Neural progenitor cell (in vitro differentiated cells): ENCODE results near the gene RPUSD2. TPM values are rescaled to one million over a fixed set of nuclear protein-coding genes. Genes with fewer than 3 reads are reported as not detected.
A peak's percentile ranks its signal among the peaks of the same experiment; 100 is the strongest.

Experiments used
- DNase-seq: peaks from one replicate; pipeline ENCODE4 v3.0.0-alpha.2; 2016; ENCODE audit warnings: low spot score
- H2AFZ ChIP-seq: fragments of 200-600 bp; sonication (generic); replicated peaks from 2 replicates; pipeline ENCODE4 v1.6.1; 2016; ENCODE audit warnings: antibody characterized with exemption
- H3F3A ChIP-seq: fragments of 200-600 bp; sonication (generic); 2 replicates; pipeline ENCODE4 v1.6.1; 2016; ENCODE audit warnings: antibody characterized with exemption, low read depth
- H3K27ac ChIP-seq: fragments of 200-600 bp; sonication (generic); 2 replicates; pipeline ENCODE4 v1.5.1; 2016; ENCODE audit warnings: mild to moderate bottlenecking
- H3K27me3 ChIP-seq: fragments of 200-600 bp; sonication (generic); 2 replicates; pipeline ENCODE4 v1.6.1; 2016; ENCODE audit warnings: mild to moderate bottlenecking, moderate library complexity
- H3K36me3 ChIP-seq: fragments of 200-600 bp; sonication (generic); 2 replicates; pipeline ENCODE4 v1.5.1; 2016
- H3K4me1 ChIP-seq: fragments of 200-600 bp; sonication (generic); 2 replicates; pipeline ENCODE4 v1.6.1; 2016; ENCODE audit warnings: mixed run types
- H3K4me2 ChIP-seq: fragments of 200-600 bp; sonication (generic); 2 replicates; pipeline ENCODE4 v1.6.1; 2016
- H3K4me3 ChIP-seq: fragments of 200-600 bp; sonication (generic); 2 replicates; pipeline ENCODE4 v1.5.1; 2016
- H3K79me2 ChIP-seq: fragments of 200-600 bp; sonication (generic); 2 replicates; pipeline ENCODE4 v1.6.1; 2016; ENCODE audit warnings: low read depth
- H3K9ac ChIP-seq: fragments of 200-600 bp; sonication (generic); 2 replicates; pipeline ENCODE4 v1.6.1; 2016
- H3K9me3 ChIP-seq: fragments of 200-600 bp; sonication (generic); 2 replicates; pipeline ENCODE4 v1.5.1; 2016; ENCODE audit warnings: low read depth
- H4K20me1 ChIP-seq: fragments of 200-600 bp; sonication (generic); 2 replicates; pipeline ENCODE4 v1.6.1; 2016; ENCODE audit warnings: low read depth
- H3K27ac Mint-ChIP-seq: 3 replicates; pipeline ENCODE4 v1.8.0; 2021; ENCODE audit warnings: mixed read lengths
- H3K27me3 Mint-ChIP-seq: 2 replicates; pipeline ENCODE4 v1.8.0; 2022; ENCODE audit warnings: low read depth, mild to moderate bottlenecking, inconsistent platforms, moderate library complexity, mixed read lengths; ENCODE audit not compliant: insufficient read depth
- H3K36me3 Mint-ChIP-seq: 3 replicates; pipeline ENCODE4 v1.8.0; 2021; ENCODE audit warnings: mixed read lengths
- H3K4me1 Mint-ChIP-seq: 3 replicates; pipeline ENCODE4 v1.8.0; 2021; ENCODE audit warnings: mixed read lengths
- H3K4me3 Mint-ChIP-seq: 3 replicates; pipeline ENCODE4 v1.8.0; 2021; ENCODE audit warnings: mild to moderate bottlenecking, moderate library complexity, mixed read lengths
- H3K9me3 Mint-ChIP-seq: 3 replicates; pipeline ENCODE4 v1.8.0; 2020; ENCODE audit warnings: mixed read lengths
- EZH2 ChIP-seq: fragments of 200-600 bp; sonication (generic); IDR thresholded peaks from 2 replicates; pipeline ENCODE4 v1.6.1; 2017; ENCODE audit warnings: antibody characterized with exemption, mild to moderate bottlenecking, moderate library complexity
- EZH2phosphoT487 ChIP-seq: fragments of 200-600 bp; sonication (generic); IDR thresholded peaks from 2 replicates; pipeline ENCODE4 v1.6.1; 2017; ENCODE audit warnings: antibody characterized with exemption
- total RNA-seq: library from RNA; depleted of rRNA; stranded (reverse); fragments of >200 nt; gene quantifications from 2 replicates; pipeline ENCODE4 v1.2.3, GENCODE V29; 2015; ENCODE audit warnings: low replicate concordance
- TF ChIP-seq, protein P1 (sequence below): fragments of 200-600 bp; sonication (generic); IDR thresholded peaks from 2 replicates; pipeline ENCODE4 v1.5.1; 2017; ENCODE audit warnings: antibody characterized with exemption, mild to moderate bottlenecking

RPUSD2 gene
- total RNA-seq, 1 donor from 2014 or later, result 5.0 TPM

DNA sequence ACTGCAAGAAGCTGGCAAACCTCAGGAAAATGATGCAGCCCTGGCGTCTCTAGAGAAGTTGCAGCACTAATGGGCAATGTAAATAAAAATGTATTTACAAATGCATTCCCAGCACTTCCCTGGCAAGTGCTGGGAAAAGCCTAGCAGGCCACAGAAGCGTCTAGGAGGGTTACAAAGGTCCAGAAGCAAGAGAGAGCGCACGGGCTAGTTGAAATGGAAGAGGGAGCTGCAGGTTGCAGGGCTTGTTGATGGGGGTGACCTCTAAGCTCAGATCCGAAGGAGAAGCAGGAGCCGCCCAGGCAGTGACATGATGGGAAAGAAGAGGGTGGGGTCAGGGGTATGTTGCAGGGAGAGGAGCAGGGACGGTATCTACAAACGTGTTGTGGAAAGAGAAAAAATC is 22.3 kb downstream of the RPUSD2 start:
- H3K9me3 Mint-ChIP-seq, result peaks cover 3% of the 10 kb centered on the region
- peaks cover 4% of the 10 kb centered on the region for H3K27me3 ChIP-seq
- DNase-seq, result peak; percentile 30
- peaks cover 19% of the 10 kb centered on the region for H3K4me1 Mint-ChIP-seq
- no peaks in the 10 kb centered on the region for H4K20me1 ChIP-seq
- H2AFZ ChIP-seq, result peak overlapping the region; percentile 96
- no peak for TF ChIP-seq EZH2
- TF ChIP-seq, protein P1, sequence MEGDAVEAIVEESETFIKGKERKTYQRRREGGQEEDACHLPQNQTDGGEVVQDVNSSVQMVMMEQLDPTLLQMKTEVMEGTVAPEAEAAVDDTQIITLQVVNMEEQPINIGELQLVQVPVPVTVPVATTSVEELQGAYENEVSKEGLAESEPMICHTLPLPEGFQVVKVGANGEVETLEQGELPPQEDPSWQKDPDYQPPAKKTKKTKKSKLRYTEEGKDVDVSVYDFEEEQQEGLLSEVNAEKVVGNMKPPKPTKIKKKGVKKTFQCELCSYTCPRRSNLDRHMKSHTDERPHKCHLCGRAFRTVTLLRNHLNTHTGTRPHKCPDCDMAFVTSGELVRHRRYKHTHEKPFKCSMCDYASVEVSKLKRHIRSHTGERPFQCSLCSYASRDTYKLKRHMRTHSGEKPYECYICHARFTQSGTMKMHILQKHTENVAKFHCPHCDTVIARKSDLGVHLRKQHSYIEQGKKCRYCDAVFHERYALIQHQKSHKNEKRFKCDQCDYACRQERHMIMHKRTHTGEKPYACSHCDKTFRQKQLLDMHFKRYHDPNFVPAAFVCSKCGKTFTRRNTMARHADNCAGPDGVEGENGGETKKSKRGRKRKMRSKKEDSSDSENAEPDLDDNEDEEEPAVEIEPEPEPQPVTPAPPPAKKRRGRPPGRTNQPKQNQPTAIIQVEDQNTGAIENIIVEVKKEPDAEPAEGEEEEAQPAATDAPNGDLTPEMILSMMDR, result no peak
- TF ChIP-seq EZH2phosphoT487, result no peak
- peaks cover 19% of the 10 kb centered on the region for H3K79me2 ChIP-seq
- peak overlapping the region; percentile 31 for H3K27ac Mint-ChIP-seq
- H3K27me3 Mint-ChIP-seq, result peaks cover 20% of the 10 kb centered on the region
- H3K36me3 Mint-ChIP-seq, result peaks cover 5% of the 10 kb centered on the region
- peaks cover 9% of the 10 kb centered on the region for H3K4me1 ChIP-seq
- no peaks in the 10 kb centered on the region for H3K9me3 ChIP-seq
- H3K4me3 ChIP-seq, result no peak overlapping the region
- H3K36me3 ChIP-seq, result no peaks in the 10 kb centered on the region
- peak overlapping the region; percentile 50 for H3K4me2 ChIP-seq
- no peak overlapping the region for H3K27ac ChIP-seq
- H3K4me3 Mint-ChIP-seq, result no peak overlapping the region
- peaks cover 28% of the 10 kb centered on the region for H3F3A ChIP-seq
- H3K9ac ChIP-seq, result no peak overlapping the region

DNA sequence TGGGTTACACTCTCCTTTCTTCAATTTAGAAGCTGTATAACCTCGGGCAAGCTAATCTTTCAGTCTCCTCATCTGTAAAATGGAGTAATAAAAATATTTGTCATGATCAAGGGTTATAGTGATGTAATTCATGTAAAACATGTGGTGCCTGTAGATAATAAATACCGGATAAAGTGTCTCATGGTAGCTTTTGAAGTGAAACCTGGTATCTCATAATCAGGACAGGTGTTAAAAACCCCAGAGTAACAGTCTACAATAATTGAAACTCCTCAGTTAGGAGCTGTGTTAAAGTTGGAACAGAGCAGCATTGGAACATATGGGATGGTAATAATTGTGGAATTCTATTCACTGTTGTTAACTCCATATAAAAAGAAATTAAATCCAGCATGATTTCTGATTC is 24.1 kb downstream of the RPUSD2 start:
- H3K9ac ChIP-seq, result no peak overlapping the region
- H3K36me3 Mint-ChIP-seq, result peaks cover 5% of the 10 kb centered on the region
- H3K27ac ChIP-seq, result no peak overlapping the region
- no peaks in the 10 kb centered on the region for H3K36me3 ChIP-seq
- H3K79me2 ChIP-seq, result peaks cover 36% of the 10 kb centered on the region
- H4K20me1 ChIP-seq, result no peaks in the 10 kb centered on the region
- peaks cover 28% of the 10 kb centered on the region for H3F3A ChIP-seq
- DNase-seq, result no peak
- H3K9me3 ChIP-seq, result no peaks in the 10 kb centered on the region
- peak overlapping the region; percentile 95 for H3K4me3 Mint-ChIP-seq
- H3K27ac Mint-ChIP-seq, result no peak overlapping the region
- H3K4me1 ChIP-seq, result peaks cover 9% of the 10 kb centered on the region
- peak overlapping the region; percentile 2 for H2AFZ ChIP-seq
- TF ChIP-seq EZH2 (no peak), EZH2phosphoT487 (no peak)
- TF ChIP-seq, protein P1, result no peak
- peaks cover 4% of the 10 kb centered on the region for H3K27me3 ChIP-seq
- peak overlapping the region; percentile 19 for H3K4me2 ChIP-seq
- H3K27me3 Mint-ChIP-seq, result peaks cover 20% of the 10 kb centered on the region
- H3K9me3 Mint-ChIP-seq, result peaks cover 3% of the 10 kb centered on the region
- H3K4me3 ChIP-seq, result peak overlapping the region; percentile 75
- H3K4me1 Mint-ChIP-seq, result peaks cover 19% of the 10 kb centered on the region

DNA sequence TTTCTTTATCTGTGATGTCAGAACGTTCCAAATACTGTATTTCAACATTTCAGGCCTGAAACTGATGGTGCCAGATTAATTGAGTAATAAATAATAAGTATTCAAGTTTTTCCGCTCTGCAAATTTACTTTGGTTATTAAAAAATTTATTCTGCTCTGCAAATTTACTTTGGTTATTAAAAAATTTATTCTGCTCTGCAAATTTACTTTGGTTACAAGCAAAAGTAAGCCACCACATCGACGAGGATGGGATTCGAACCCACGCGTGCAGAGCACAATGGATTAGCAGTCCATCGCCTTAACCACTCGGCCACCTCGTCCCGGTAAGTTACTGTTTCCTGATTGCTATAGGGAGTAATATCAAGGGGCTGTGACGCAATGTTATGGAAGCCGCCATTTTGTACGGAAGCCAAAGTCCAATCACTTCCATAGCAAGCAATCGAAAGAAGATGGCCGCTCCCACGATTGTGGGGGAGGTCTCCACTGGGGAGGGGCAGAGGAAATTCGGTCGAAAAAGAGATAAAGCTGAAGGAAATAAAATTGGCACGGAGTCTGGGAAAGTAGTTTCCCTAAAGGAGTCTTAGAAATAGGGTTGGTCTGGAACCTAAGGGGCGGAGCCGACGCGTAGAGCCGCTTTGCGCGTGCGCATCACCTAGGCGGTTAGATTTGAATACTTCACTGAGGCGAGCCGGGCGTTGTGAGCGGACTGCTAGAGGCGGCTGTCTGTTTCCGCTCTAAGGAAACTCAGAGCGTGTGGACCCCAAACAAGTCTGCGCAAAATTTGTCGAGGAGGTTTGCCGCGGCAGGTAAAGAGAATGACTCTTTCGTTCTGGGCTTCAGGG is 24.7 kb downstream of the RPUSD2 start, which contains the start of gene KNL1:
TSS of gene KNL1 (plus strand) at position 662 of the 841 bp plus-strand sequence. CDS start 8,683 bp downstream, outside the sequence.
- peaks cover 28% of the 10 kb centered on the region for H3F3A ChIP-seq
- H3K36me3 ChIP-seq, result no peaks in the 10 kb centered on the region
- DNase-seq, result peak; percentile 94
- H3K9me3 ChIP-seq, result no peaks in the 10 kb centered on the region
- peak within 1 kb of the TSS; percentile 75 for H3K4me3 ChIP-seq
- peak within 1 kb of the TSS; percentile 82 for H3K9ac ChIP-seq
- TF ChIP-seq, protein P1, result no peak
- no peak for TF ChIP-seq EZH2
- TF ChIP-seq EZH2phosphoT487, result no peak
- Mint-ChIP-seq H3K4me1 (peaks cover 19% of the 10 kb centered on the region), H3K4me3 (peak within 1 kb of the TSS; percentile 95), H3K27me3 (peaks cover 20% of the 10 kb centered on the region), H3K36me3 (peaks cover 5% of the 10 kb centered on the region), H3K9me3 (peaks cover 3% of the 10 kb centered on the region), H3K27ac (peak within 1 kb of the TSS; percentile 99)
- H3K27me3 ChIP-seq, result peaks cover 4% of the 10 kb centered on the region
- peak within 1 kb of the TSS; percentile 95 for H2AFZ ChIP-seq
- H4K20me1 ChIP-seq, result no peaks in the 10 kb centered on the region
- peaks cover 42% of the 10 kb centered on the region for H3K79me2 ChIP-seq
- peak within 1 kb of the TSS; percentile 94 for H3K27ac ChIP-seq
- peaks cover 9% of the 10 kb centered on the region for H3K4me1 ChIP-seq
- peak within 1 kb of the TSS; percentile 87 for H3K4me2 ChIP-seq
